Hepatocyte (in vitro differentiated cells): Measurements from ENCODE around the gene PDIA2. TPM values are rescaled to one million over a fixed set of nuclear protein-coding genes. Genes with fewer than 3 reads are reported as not detected.

Experiments
- DNase-seq: peaks from one replicate; pipeline ENCODE4 v3.0.0-alpha.2; 2016; ENCODE audit warnings: low spot score
- H2AFZ ChIP-seq: fragments of 200-600 bp; sonication (generic); 2 replicates; pipeline ENCODE4 v1.6.0; 2016; ENCODE audit warnings: antibody characterized with exemption, mild to moderate bottlenecking
- H3K27ac ChIP-seq: fragments of 200-600 bp; sonication (generic); 2 replicates; pipeline ENCODE4 v1.5.1; 2016; ENCODE audit warnings: mild to moderate bottlenecking
- H3K27me3 ChIP-seq: fragments of 200-600 bp; sonication (generic); 2 replicates; pipeline ENCODE4 v1.6.1; 2016
- H3K36me3 ChIP-seq: fragments of 200-600 bp; sonication (generic); replicated peaks from 2 replicates; pipeline ENCODE4 v1.5.1; 2016; ENCODE audit warnings: low read depth; ENCODE audit not compliant: insufficient read depth
- H3K4me1 ChIP-seq: fragments of 200-600 bp; sonication (generic); 2 replicates; pipeline ENCODE4 v1.5.1; 2016; ENCODE audit warnings: mild to moderate bottlenecking, moderate library complexity; ENCODE audit not compliant: insufficient read depth
- H3K4me2 ChIP-seq: fragments of 200-600 bp; sonication (generic); 2 replicates; pipeline ENCODE4 v1.6.0; 2016
- H3K4me3 ChIP-seq: fragments of 200-600 bp; sonication (generic); 2 replicates; pipeline ENCODE4 v1.5.1; 2016; ENCODE audit warnings: mild to moderate bottlenecking
- H3K79me2 ChIP-seq: fragments of 200-600 bp; sonication (generic); 2 replicates; pipeline ENCODE4 v1.6.0; 2017; ENCODE audit warnings: mild to moderate bottlenecking
- H3K9me2 ChIP-seq: fragments of 200-600 bp; sonication (generic); replicated peaks from 2 replicates; pipeline ENCODE4 v1.6.0; 2017; ENCODE audit warnings: mild to moderate bottlenecking; ENCODE audit not compliant: insufficient read depth
- H3K9me3 ChIP-seq: fragments of 200-600 bp; sonication (generic); 2 replicates; pipeline ENCODE4 v1.5.1; 2016; ENCODE audit warnings: low read depth, mild to moderate bottlenecking
- H4K20me1 ChIP-seq: fragments of 200-600 bp; sonication (generic); 2 replicates; pipeline ENCODE4 v1.6.0; 2016; ENCODE audit warnings: mild to moderate bottlenecking; ENCODE audit not compliant: insufficient read depth, poor library complexity, severe bottlenecking
- EZH2 ChIP-seq: fragments of 200-600 bp; sonication (generic); IDR thresholded peaks from 2 replicates; pipeline ENCODE4 v1.6.1; 2016; ENCODE audit warnings: antibody characterized with exemption, mild to moderate bottlenecking, borderline replicate concordance
- EZH2phosphoT487 ChIP-seq: fragments of 200-600 bp; sonication (generic); IDR thresholded peaks from one replicate; pipeline ENCODE4 v1.6.1; 2018; ENCODE audit warnings: antibody characterized with exemption, mild to moderate bottlenecking, low read depth, moderate library complexity; ENCODE audit not compliant: unreplicated experiment, severe bottlenecking
- WGBS: methylation state at CpG from one replicate; pipeline ENCODE4 v1.1.6; 2016; ENCODE audit warnings: low lambda C conversion rate; ENCODE audit errors: missing lambda C conversion rate; 5-methylcytosine and 5-hydroxymethylcytosine counted together
- polyA plus RNA-seq: library from polyadenylated mRNA; unstranded; fragments of >200 nt; fragmentation: Nextera tagmentation; extraction: Ambion mirVana; gene quantifications from 2 replicates; pipeline ENCODE4 v1.2.1, GENCODE V29; 2016
- total RNA-seq: library from RNA; depleted of rRNA; stranded (reverse); fragments of >200 nt; gene quantifications from 2 replicates; pipeline ENCODE4 v1.2.3, GENCODE V29; 2014
- TF ChIP-seq, protein P1 (sequence below): fragments of 200-600 bp; sonication (generic); IDR thresholded peaks from 2 replicates; pipeline ENCODE4 v1.5.1; 2016; ENCODE audit warnings: antibody characterized with exemption, mild to moderate bottlenecking; ENCODE audit not compliant: poor library complexity

Gene PDIA2, protein sequence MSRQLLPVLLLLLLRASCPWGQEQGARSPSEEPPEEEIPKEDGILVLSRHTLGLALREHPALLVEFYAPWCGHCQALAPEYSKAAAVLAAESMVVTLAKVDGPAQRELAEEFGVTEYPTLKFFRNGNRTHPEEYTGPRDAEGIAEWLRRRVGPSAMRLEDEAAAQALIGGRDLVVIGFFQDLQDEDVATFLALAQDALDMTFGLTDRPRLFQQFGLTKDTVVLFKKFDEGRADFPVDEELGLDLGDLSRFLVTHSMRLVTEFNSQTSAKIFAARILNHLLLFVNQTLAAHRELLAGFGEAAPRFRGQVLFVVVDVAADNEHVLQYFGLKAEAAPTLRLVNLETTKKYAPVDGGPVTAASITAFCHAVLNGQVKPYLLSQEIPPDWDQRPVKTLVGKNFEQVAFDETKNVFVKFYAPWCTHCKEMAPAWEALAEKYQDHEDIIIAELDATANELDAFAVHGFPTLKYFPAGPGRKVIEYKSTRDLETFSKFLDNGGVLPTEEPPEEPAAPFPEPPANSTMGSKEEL
- total RNA-seq (0.08 TPM in 1 of 2 replicates, not detected in the other), polyA plus RNA-seq (0.47 and 1.0 TPM in 2 replicates)

DNA sequence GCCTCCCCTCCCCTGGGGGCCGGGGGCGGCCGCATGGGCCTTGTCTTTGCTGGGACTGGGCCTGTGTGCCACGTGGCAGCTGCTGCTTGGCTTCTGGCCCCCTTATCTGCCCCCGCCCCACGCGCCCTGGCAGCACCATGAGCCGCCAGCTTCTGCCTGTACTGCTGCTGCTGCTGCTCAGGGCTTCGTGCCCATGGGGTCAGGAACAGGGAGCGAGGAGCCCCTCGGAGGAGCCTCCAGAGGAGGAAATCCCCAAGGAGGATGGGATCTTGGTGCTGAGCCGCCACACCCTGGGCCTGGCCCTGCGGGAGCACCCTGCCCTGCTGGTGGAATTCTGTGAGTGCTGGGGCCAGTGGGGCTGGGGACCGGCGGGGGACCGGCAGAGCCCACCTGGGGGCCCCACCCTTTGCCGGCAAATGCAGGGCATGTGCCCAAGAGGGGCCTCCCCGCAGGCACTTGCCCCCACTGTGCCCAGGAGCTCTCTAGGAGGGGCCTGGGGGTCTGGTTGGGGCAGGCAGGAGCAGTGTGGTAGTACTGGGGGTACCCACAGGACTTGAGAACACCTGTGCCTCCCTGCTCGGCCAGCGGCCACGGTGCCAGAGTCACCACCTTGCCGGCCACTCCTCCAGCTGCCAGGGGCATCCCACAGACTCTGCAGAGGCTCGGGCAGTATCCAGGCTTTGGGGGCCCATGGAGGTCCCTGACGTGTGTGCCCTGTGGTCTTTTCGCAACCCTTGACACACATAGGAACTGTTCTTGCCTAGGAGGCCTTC is at the start of gene PDIA2:
Gene PDIA2 (plus strand): TSS at position 132 of the 773 bp plus-strand sequence. CDS start 6 bp downstream, at position 138.
- WGBS = 87% methylated on average over 24 of the region's 25 CpGs
- H3K36me3 ChIP-seq = no peaks in the 10 kb centered on the region
- H3K79me2 ChIP-seq = no peaks in the 10 kb centered on the region
- peaks cover 6% of the 10 kb centered on the region for H3K4me1 ChIP-seq
- no peaks in the 10 kb centered on the region for H4K20me1 ChIP-seq
- TF ChIP-seq, protein P1, sequence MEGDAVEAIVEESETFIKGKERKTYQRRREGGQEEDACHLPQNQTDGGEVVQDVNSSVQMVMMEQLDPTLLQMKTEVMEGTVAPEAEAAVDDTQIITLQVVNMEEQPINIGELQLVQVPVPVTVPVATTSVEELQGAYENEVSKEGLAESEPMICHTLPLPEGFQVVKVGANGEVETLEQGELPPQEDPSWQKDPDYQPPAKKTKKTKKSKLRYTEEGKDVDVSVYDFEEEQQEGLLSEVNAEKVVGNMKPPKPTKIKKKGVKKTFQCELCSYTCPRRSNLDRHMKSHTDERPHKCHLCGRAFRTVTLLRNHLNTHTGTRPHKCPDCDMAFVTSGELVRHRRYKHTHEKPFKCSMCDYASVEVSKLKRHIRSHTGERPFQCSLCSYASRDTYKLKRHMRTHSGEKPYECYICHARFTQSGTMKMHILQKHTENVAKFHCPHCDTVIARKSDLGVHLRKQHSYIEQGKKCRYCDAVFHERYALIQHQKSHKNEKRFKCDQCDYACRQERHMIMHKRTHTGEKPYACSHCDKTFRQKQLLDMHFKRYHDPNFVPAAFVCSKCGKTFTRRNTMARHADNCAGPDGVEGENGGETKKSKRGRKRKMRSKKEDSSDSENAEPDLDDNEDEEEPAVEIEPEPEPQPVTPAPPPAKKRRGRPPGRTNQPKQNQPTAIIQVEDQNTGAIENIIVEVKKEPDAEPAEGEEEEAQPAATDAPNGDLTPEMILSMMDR = no peak
- TF ChIP-seq EZH2 = no peak
- no peak for TF ChIP-seq EZH2phosphoT487
- H3K9me2 ChIP-seq = no peaks in the 10 kb centered on the region
- H3K9me3 ChIP-seq = no peaks in the 10 kb centered on the region
- no peak for DNase-seq
- H3K4me3 ChIP-seq = no peak within 1 kb of the TSS
- no peak within 1 kb of the TSS for H3K4me2 ChIP-seq
- no peak within 1 kb of the TSS for H2AFZ ChIP-seq
- peaks cover 28% of the 10 kb centered on the region for H3K27me3 ChIP-seq
- H3K27ac ChIP-seq = no peak within 1 kb of the TSS

DNA sequence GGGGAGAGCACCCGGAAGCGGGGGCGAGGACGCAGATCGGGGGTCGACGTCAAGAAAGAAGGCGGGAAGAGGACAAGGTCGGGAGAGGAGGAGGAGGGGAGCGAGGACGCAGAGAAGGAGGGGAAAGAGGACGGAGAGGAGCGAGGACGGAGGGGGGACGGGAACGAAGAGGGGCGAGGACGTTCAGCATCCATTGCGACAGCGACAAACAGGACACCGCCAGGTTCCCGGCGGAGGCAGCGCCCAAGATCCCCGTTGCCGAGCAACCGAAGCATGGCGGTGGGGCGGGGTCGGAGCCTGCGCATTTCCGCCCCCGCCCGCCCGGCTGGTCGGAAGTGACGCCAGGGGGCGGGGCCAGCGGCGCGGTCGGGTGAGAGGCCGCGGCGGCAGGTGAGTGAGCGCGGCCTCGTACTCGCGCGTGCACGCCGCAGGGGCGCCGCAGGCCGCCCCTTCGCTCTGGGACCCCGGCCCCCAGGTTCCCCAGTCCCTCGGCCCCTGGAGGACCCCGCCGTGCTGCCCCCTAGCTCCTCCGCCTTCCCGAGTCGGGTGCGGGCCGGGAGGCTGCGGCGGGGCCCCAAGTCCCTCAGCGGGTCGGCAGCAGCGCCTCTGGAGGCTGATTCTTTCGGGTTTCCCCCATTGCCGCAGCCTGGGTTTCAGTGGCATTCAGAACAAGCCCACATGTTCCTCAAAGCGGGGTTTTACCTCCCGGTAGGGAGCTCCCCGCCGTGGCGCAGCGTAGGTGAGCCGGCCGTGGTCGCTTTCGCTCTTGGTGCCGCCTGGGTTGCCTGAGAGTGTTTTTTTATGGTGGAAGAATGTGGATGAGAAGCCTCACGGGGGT is 48.3 kb upstream of the PDIA2 start, which contains the start of gene FAM234A:
Gene FAM234A (plus strand): TSS at position 354 of the 838 bp plus-strand sequence. CDS start 19,593 bp downstream, outside the sequence.
- no peaks in the 10 kb centered on the region for H3K9me2 ChIP-seq
- H3K79me2 ChIP-seq = peaks cover 36% of the 10 kb centered on the region
- peak within 1 kb of the TSS; percentile 59 for H3K4me3 ChIP-seq
- H3K27ac ChIP-seq = peak within 1 kb of the TSS; percentile 99
- H3K9me3 ChIP-seq = no peaks in the 10 kb centered on the region
- H4K20me1 ChIP-seq = no peaks in the 10 kb centered on the region
- peak; percentile 98 for DNase-seq
- peak within 1 kb of the TSS; percentile 79 for H3K4me2 ChIP-seq
- no peaks in the 10 kb centered on the region for H3K36me3 ChIP-seq
- peak within 1 kb of the TSS; percentile 64 for H2AFZ ChIP-seq
- peaks cover 6% of the 10 kb centered on the region for H3K4me1 ChIP-seq
- TF ChIP-seq, protein P1 = peak; percentile 57
- no peak for TF ChIP-seq EZH2
- WGBS = under 1% methylated on average over 36 of the region's 85 CpGs
- no peaks in the 10 kb centered on the region for H3K27me3 ChIP-seq

DNA sequence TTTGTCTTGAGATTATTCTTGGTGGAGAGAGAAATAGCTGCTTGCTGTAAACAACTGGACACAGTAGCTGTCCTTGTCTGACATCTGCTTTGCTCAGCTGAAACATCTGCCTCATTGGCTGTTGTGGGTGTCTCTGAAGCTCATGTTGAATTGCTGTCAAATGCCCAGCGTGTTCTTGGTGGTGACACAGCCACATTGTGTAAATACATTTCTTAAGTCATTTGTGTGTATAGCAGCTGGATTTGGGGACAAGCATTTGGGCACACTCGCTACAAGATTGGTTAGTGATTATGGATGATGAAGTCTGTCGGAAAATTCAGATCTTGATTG is 43.1 kb upstream of the PDIA2 start:
- TF ChIP-seq, protein P1 = no peak
- TF ChIP-seq EZH2phosphoT487 = no peak
- TF ChIP-seq EZH2 = no peak

More for the DNA sequence above, 43.1 kb upstream of the PDIA2 start:
- Histone ChIP-seq H3K9me2 (no peaks in the 10 kb centered on the region), H3K4me3 (no peak overlapping the region), H3K27ac (no peak overlapping the region), H3K27me3 (no peaks in the 10 kb centered on the region), H3K9me3 (no peaks in the 10 kb centered on the region), H3K4me1 (peaks cover 6% of the 10 kb centered on the region), H4K20me1 (peaks cover 4% of the 10 kb centered on the region), H3K36me3 (no peaks in the 10 kb centered on the region), H2AFZ (no peak overlapping the region), H3K79me2 (peaks cover 80% of the 10 kb centered on the region), H3K4me2 (no peak overlapping the region)
- DNase-seq = no peak
- 68% methylated on average over 3 of the region's 3 CpGs for WGBS
